Neural cell (in vitro differentiated cells): ENCODE data around the gene SDF2. TPM values are rescaled to one million over a fixed set of nuclear protein-coding genes. Genes with fewer than 3 reads are reported as not detected.

Source experiments
- H2AFZ ChIP-seq: fragments of 200-600, 300-800 bp; sonication (generic), shearing (Covaris generic); 2 replicates; pipeline ENCODE4 v1.6.0; 2014; ENCODE audit warnings: low read depth, mild to moderate bottlenecking, antibody characterized with exemption, low read length, moderate library complexity
- H3F3A ChIP-seq: fragments of 200-600 bp; shearing (Covaris generic); 2 replicates; pipeline ENCODE4 v1.6.1; 2016; ENCODE audit warnings: mild to moderate bottlenecking, moderate library complexity, mixed read lengths, antibody characterized with exemption, low read length; ENCODE audit not compliant: insufficient read depth, poor library complexity, severe bottlenecking
- H3K27ac ChIP-seq: fragments of 200-600, 300-800 bp; sonication (generic), shearing (Covaris generic); 2 replicates; pipeline ENCODE4 v1.5.1; 2014; ENCODE audit warnings: mild to moderate bottlenecking, low read length, moderate library complexity
- H3K27me3 ChIP-seq: fragments of 300-800, 200-600 bp; sonication (generic), shearing (Covaris generic); 2 replicates; pipeline ENCODE4 v1.6.0; 2014; ENCODE audit warnings: mild to moderate bottlenecking, low read depth, low read length, moderate library complexity; ENCODE audit not compliant: insufficient read depth
- H3K36me3 ChIP-seq: fragments of 300-800, 200-600 bp; sonication (generic), shearing (Covaris generic); 2 replicates; pipeline ENCODE4 v1.5.1; 2014; ENCODE audit warnings: mild to moderate bottlenecking, antibody characterized with exemption, low read length, moderate library complexity; ENCODE audit not compliant: insufficient read depth
- H3K4me2 ChIP-seq: fragments of 300-800, 200-600 bp; sonication (generic), shearing (Covaris generic); 2 replicates; pipeline ENCODE4 v1.6.0; 2014; ENCODE audit warnings: mild to moderate bottlenecking, low read length
- H3K4me3 ChIP-seq: fragments of 300-800, 200-600 bp; sonication (generic), shearing (Covaris generic); 2 replicates; pipeline ENCODE4 v1.5.1; 2014; ENCODE audit warnings: mild to moderate bottlenecking, low read length, moderate library complexity
- H3K79me2 ChIP-seq: fragments of 200-600 bp; shearing (Covaris generic); replicated peaks from 2 replicates; pipeline ENCODE4 v1.6.0; 2014; ENCODE audit warnings: mild to moderate bottlenecking, low read length, moderate library complexity; ENCODE audit not compliant: insufficient read depth
- H3K9ac ChIP-seq: fragments of 300-800, 200-600 bp; sonication (generic), shearing (Covaris generic); 2 replicates; pipeline ENCODE4 v1.6.1; 2016; ENCODE audit warnings: mild to moderate bottlenecking, low read length, mixed read lengths
- H3K9me2 ChIP-seq: fragments of 200-600 bp; shearing (Covaris generic); 2 replicates; pipeline ENCODE4 v1.6.1; 2016; ENCODE audit warnings: mild to moderate bottlenecking, low read length, mixed read lengths; ENCODE audit not compliant: insufficient read depth
- H3K9me3 ChIP-seq: fragments of 200-600, 300-800 bp; sonication (generic), shearing (Covaris generic); 2 replicates; pipeline ENCODE4 v1.6.1; 2016; ENCODE audit warnings: mild to moderate bottlenecking, mixed run types, low read length, moderate library complexity, mixed read lengths
- H4K20me1 ChIP-seq: fragments of 200-600 bp; shearing (Covaris generic); 2 replicates; pipeline ENCODE4 v1.6.1; 2016; ENCODE audit warnings: mild to moderate bottlenecking, mixed run types; ENCODE audit not compliant: insufficient read depth
- CTCF ChIP-seq: fragments of 450-650 bp; IDR thresholded peaks from 2 replicates; pipeline ENCODE4 v1.5.1; 2014; ENCODE audit warnings: antibody characterized with exemption, mild to moderate bottlenecking, moderate library complexity; ENCODE audit not compliant: poor library complexity, severe bottlenecking
- EP300 ChIP-seq: fragments of 450-650 bp; conservative IDR thresholded peaks from 2 replicates; pipeline ENCODE4 v1.6.1; 2014; ENCODE audit warnings: antibody characterized with exemption, mild to moderate bottlenecking, moderate library complexity; ENCODE audit not compliant: poor library complexity, severe bottlenecking
- EZH2 ChIP-seq: fragments of 200-600, 300-800 bp; shearing (Covaris generic), sonication (generic); IDR thresholded peaks from 2 replicates; pipeline ENCODE4 v1.6.1; 2014; ENCODE audit warnings: antibody characterized with exemption, low read length, borderline replicate concordance, mild to moderate bottlenecking; ENCODE audit not compliant: insufficient read depth, poor library complexity, severe bottlenecking
- MXI1 ChIP-seq: fragments of 450-650 bp; conservative IDR thresholded peaks from 2 replicates; pipeline ENCODE4 v1.6.1; 2014; ENCODE audit warnings: antibody characterized with exemption, mild to moderate bottlenecking; ENCODE audit not compliant: poor library complexity, severe bottlenecking
- POLR2AphosphoS5 ChIP-seq: IDR thresholded peaks from 2 replicates; pipeline ENCODE4 v1.6.1; 2012
- RAD21 ChIP-seq: fragments of 450-650 bp; conservative IDR thresholded peaks from 2 replicates; pipeline ENCODE4 v1.6.1; 2014; ENCODE audit warnings: antibody characterized with exemption, mild to moderate bottlenecking, moderate library complexity
- REST ChIP-seq: IDR thresholded peaks from 2 replicates; pipeline ENCODE4 v1.6.1; 2012; ENCODE audit warnings: borderline replicate concordance
- SMC3 ChIP-seq: fragments of 450-650 bp; conservative IDR thresholded peaks from 2 replicates; pipeline ENCODE4 v1.6.1; 2014; ENCODE audit warnings: antibody characterized with exemption, mild to moderate bottlenecking, moderate library complexity; ENCODE audit not compliant: poor library complexity
- TAF1 ChIP-seq: IDR thresholded peaks from 2 replicates; pipeline ENCODE4 v1.6.1; 2012; ENCODE audit warnings: low read depth
- polyA plus RNA-seq: library from polyadenylated mRNA; depleted of rRNA; stranded (reverse); fragments of >200 nt; gene quantifications from 2 replicates; pipeline ENCODE4 v1.2.3, GENCODE V29; 2014

SDF2 gene
- polyA plus RNA-seq, 1 donor from 2014 or later = 129 TPM

GRCh38 chr17:28615260-28615940, 46.3 kb downstream of the SDF2 start:
- H3K27me3 ChIP-seq = no peaks in the 10 kb centered on the region
- peaks cover 3% of the 10 kb centered on the region for H3K36me3 ChIP-seq
- H3K4me2 ChIP-seq = no peak overlapping the region
- TF ChIP-seq REST (no peak), POLR2AphosphoS5 (no peak), TAF1 (no peak), EP300 (no peak), CTCF (no peak), EZH2 (no peak), MXI1 (no peak), SMC3 (no peak), RAD21 (no peak)
- no peak overlapping the region for H3K4me3 ChIP-seq
- no peak overlapping the region for H3K27ac ChIP-seq
- H4K20me1 ChIP-seq = no peaks in the 10 kb centered on the region
- no peaks in the 10 kb centered on the region for H3K9me2 ChIP-seq
- H2AFZ ChIP-seq = no peak overlapping the region
- no peak overlapping the region for H3K9ac ChIP-seq
- H3K79me2 ChIP-seq = no peaks in the 10 kb centered on the region
- no peaks in the 10 kb centered on the region for H3F3A ChIP-seq
- no peaks in the 10 kb centered on the region for H3K9me3 ChIP-seq

DNA sequence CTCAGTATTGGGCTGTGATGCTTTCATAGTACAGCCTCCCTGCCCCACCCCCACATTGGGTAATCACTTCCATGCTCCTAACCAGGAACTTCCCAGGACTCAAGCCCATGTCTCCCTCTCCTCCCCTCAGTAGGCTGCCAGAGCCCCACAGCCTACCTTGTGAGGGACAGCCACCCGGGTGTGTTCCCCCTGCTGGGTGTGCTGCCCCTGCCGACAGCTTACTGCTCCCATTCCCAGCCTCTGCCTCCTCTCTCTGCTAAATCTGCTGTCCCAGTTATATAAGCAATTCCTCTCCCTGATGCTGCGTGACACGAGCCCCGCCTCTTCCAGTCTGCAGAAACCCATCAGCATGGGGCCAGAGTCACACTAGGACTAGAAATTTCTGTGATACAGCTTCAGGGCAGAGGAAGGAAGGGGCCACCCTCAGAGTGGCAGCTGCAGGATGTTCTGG, 47.8 kb downstream of the SDF2 start, which contains the start of gene RSKR:
RSKR (minus strand) TSS at position 255 of the 451 bp plus-strand sequence; CDS start at position 231, 24 bp downstream.
- no peaks in the 10 kb centered on the region for H3K9me3 ChIP-seq
- no peaks in the 10 kb centered on the region for H4K20me1 ChIP-seq
- no peak within 1 kb of the TSS for H3K27ac ChIP-seq
- no peaks in the 10 kb centered on the region for H3F3A ChIP-seq
- no peaks in the 10 kb centered on the region for H3K79me2 ChIP-seq
- H3K9ac ChIP-seq = no peak within 1 kb of the TSS
- H3K4me2 ChIP-seq = no peak within 1 kb of the TSS
- TF ChIP-seq MXI1 = no peak
- no peak for TF ChIP-seq TAF1
- TF ChIP-seq RAD21 = no peak
- TF ChIP-seq POLR2AphosphoS5 = no peak
- no peak for TF ChIP-seq EZH2
- TF ChIP-seq CTCF = no peak
- no peak for TF ChIP-seq EP300
- no peak for TF ChIP-seq SMC3
- TF ChIP-seq REST = no peak
- no peaks in the 10 kb centered on the region for H3K9me2 ChIP-seq
- no peaks in the 10 kb centered on the region for H3K27me3 ChIP-seq
- H3K4me3 ChIP-seq = no peak within 1 kb of the TSS
- H2AFZ ChIP-seq = no peak within 1 kb of the TSS
- H3K36me3 ChIP-seq = peaks cover 3% of the 10 kb centered on the region
